GM19452 (cell line): ENCODE measurements around the gene ROBO1.

Experiments
- ATAC-seq: cut with Tn5 transposase; IDR thresholded peaks from one replicate; pipeline ENCODE4 v1.9.1; 2021; ENCODE audit not compliant: unreplicated experiment

Gene ROBO1

DNA sequence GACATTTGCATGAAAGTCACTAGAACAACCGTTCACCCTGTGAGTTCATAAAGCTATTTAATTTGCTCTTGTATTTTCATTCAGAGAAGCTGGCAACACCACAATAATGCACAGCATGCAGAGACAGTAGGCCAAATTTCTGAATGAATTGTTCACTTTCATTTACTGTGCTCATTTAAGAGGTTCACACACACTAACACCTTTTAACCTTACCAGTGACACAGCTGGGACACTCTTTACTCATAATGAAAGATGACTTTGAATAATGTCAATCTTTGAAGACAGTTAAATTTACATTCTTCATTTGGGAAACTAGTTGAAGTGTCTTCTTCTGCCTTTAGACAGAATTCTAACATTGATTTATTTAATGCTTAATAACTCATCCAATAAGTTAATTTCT, 95.7 kb downstream of the ROBO1 start:
- ATAC-seq = no peak

DNA sequence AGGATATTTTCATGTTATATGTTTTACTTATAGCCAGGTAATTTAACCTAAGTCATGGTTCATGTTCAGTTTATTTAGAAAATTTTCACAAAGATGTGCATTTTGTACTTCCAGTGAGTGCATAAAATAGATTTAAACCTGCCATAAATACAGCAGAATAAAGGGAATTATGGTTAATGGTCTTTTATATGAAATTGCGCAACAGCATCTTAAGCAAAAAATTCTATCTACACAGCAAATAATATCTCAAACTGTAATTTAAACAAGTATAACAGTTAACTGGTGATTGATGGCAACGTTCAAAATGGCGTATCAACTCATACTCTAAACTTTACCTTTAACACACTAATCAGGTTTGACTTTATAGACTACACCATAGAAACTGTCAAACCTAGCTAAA, 97.6 kb downstream of the ROBO1 start:
- ATAC-seq = no peak

DNA sequence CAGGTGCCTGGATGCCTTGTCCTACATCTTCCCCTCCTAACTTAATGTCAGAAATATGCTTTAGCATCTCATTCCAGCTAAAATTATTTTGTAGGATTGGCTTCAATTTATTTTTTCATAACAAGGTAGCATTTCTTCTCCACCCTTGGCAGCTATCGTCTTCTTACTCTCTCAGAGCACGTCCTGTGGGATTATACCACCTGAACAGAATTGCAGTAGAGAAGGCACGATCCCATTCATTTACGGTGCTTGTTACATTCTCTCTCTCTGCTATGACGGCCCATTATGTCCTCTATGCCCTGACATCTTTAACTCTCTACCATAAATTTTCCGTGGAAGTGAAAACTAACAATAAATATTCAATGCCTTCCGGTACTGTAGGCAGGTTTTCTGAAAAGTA, 103.3 kb downstream of the ROBO1 start:
- no peak for ATAC-seq

DNA sequence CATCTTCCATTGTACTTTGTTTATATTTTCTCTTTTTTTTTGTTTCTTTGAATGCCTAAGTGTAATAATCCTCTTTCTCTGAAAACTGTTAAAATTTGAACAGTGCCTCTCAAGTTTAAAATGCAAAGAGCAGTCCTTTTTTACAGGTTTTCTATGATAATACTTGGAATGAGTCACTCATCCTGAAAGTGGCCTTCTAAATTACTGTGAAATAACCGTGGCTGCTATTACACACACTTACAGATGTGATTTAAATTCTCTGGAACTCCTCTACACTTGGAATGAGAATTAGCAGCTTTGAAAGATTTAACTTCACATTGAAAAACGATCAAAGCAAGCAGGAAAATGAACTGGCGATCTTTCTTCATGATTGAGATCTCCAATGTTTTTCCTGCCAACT, 105.9 kb downstream of the ROBO1 start:
- ATAC-seq = no peak

DNA sequence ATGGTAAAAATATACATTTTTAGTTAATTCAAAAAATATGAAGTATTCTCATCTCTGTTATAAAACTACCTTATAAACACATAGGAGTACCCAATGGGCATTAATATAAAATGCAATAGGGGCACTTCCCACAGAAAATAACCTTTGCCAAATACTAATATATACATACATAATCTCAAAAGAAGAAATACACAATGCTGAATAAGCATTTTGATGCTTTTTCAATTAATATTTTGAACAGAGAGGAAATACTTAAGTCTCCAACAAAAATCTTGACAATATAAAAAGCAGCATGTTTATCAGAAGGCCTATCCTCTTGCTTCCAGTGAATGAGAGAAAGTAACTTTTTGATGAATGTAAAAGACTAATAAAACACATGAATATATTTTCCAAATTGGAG, 110.7 kb downstream of the ROBO1 start:
- ATAC-seq = no peak

DNA sequence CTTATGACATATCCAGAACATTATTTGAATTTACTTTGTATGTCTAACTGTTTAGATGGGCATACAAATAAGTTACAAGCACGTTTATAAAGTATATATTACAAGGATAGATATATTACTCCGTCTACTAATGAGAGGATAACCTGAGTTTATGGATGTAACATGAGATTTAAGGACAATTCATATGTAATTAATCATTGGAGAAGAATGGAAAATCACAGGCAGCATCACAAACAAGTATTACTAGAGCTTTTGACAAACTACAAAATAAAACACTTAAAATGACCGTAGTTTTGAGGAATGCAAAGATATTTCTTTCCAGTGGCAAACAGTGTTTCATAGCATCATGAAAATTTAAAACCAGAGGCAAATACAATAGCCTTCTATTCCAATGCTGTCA, 113.8 kb downstream of the ROBO1 start:
- no peak for ATAC-seq

DNA sequence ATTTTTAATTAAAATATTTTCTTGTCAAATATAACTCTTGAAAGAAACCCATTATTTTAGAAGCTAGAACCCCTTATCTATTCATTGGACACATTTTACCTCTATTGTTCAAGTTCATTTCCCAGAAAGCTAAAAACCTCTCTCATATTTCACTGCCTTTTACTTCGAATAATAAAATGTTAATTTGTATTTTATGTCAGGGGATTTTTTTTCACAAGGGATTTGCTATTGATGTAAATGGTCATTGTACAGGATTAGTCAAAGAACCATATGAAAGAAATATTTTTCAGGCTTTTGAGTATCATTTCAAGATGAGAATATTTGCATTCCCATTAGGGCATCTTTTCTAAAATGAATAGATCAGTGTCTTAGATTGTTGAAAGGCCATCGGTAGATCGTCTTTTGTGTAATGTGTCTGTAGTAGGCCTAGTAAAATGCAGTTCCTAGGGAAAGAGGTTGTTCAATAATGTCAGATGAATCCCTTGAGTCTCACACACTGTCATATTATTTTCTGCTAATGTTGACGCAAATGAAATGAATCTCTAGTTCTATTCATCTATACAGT, 114.5 kb downstream of the ROBO1 start:
- no peak for ATAC-seq

DNA sequence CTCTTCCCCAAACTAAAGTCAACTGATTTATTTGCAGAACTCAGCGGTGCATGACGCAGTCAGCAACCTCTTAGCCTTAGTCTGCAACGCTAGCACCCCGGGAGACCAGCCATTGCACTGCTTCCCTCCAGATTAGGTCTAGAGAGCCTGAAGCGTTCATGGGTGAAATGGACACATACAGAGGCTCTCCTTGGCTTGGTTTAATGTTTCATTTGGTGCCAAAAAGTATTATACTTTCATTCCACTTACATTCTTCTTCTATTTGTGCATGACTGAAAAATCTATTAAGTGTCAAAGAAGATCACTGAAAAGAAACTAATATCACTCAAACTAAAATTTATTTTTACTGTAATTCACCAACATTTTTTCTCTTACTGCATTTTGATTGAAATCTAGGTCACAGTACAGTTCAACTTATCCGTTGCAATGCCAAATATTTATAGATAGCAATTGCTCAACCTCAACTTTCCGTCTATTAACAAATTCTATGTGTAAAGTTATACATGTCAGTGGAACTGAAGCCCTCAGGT, 116.2 kb downstream of the ROBO1 start:
- ATAC-seq = no peak

DNA sequence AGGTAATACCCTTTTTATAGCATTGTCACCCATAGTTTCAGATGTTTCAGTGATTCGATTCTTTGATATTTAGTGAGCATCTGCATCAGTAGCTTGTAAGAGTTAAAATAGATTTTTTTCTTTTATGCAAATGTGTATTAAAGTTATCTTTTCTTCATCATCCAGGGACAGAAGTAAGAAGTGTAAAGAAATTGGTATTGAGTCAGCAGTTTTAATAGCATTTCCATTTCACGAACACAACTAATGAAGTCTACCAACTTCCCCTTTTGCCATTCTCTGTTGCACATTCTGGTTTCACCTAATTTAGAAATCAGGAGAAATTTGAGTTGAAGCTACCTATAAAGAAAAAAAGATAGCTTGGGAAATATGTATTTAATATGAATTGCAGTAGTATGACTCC, 127.9 kb downstream of the ROBO1 start:
- ATAC-seq = no peak

DNA sequence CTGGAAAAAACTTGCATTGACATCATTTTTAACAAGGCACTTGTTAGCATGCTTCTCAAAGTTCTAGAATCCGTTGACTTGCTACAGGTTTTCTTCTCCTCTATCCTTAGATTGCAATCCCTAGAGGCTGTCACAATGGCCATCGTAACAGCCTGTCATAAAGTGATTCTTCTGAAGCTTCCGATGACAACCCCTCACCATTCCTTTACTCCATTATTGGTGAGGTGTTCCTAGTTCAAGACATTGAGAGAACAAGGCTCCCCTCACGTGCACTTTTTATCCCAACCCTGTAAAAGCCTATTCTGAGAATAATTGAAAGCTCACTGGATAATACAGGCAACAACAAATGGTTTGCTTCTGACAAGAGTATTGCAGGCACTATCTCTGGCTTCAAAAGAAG, 131.4 kb downstream of the ROBO1 start:
- no peak for ATAC-seq

DNA sequence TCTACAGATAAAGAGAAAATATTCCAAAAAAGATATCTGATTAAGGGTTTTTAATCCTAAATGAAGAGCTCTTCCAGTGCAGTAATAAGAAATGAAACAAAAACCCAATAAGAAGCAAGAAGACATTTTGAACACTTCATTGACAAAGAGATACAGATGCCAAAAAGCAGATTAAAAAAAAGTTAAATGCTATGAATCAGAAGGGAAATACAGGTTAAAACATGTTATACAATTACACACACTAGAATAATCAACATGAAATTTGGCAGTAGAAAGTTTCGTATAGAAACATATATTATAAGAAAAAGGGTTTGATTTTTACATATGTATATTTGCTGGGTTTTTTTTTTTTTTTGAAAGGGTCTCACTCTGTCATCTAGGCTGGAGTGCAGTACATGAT, 135.0 kb downstream of the ROBO1 start:
- no peak for ATAC-seq

DNA sequence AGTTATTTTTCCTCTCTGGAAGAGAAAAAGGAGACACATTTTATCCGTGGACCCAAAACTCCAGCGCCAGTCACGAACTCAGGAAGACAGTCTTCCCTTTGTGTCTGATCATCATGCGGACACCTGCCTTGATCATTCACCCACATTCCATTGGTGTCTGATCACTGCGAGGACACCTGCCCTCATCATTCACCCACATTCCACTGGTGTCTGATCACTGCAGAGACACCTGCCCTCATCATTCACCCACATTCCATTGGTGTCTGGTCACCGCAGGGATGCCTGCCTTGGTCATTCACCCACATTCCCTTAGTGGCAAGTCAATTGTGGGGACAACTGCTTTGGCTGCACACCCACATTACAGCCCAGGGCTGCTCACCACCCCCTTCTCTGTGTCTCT, 148.9 kb downstream of the ROBO1 start:
- ATAC-seq = no peak

DNA sequence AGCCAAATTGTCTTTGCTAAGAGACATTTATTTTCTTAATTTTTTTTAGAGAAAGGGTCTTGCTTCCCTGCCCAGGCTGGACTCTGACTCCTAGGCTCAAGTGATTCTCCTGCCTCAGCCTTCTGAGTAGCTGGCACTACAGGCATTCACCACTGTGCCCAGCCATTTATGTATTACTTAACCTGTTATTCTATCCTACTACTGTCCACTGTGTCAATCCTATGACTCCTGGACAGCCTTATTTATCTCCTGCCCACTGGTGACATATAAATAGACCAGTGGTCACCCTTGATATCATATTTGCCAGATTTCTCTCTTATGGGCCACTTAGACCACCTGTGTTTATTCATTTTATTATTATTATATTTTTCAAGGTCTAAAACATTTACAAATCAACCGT, 161.4 kb downstream of the ROBO1 start:
- no peak for ATAC-seq

DNA sequence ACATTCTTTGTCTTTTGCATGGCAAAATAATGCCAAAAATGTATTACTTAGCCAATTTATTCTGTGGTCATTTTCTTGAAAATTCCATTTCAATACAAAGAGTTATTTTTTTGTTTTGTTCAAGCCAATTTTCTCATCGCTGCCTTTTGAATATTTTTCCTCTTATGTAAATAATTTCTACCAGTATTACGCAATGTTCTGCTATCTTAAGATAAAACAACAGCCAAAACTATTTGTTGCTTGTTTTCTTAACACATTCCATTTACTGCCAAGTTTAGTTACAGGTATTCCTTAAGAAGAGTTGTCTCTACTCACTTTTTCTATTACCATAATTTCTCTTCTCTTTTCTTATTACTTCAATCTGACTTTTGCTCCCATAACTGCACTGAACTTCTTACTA, 163.1 kb downstream of the ROBO1 start:
- no peak for ATAC-seq

DNA sequence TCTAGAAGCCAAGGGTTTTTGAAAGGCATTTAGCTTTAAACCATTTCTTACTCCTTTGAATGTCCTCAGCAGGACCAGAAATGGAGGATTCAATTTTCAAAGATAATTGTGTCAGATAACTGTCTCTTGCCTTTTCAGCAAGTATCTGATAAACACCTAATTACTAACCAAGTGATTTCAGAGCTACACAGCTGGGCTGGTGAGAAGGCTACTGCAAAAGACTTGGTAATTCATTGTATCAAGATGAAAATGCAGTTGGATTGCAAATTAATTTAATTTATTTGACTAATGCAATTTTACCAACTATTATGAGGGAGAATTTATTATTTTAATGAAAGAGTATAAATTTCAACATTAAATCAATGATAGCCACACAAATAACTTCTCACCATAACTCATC, 165.4 kb downstream of the ROBO1 start:
- ATAC-seq = no peak

DNA sequence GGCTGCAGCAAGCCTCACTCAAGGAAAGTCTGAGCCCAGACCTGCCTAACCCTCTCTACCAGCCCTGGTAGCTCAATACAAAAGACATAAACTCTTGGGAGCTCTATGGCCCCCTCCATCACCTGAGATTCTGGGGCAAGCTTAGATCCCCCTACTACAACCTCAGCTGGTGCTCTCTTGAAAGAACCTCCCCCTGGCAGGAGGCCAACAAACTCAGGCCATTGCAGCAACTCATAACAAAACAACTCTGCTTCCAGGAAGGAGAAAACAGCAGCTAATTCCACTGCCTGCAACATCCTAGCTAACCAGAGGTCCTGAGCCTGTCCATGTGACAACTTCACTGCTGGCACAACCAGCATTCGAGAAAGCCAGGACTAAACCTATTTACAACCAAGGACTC, 169.2 kb downstream of the ROBO1 start:
- ATAC-seq = no peak

DNA sequence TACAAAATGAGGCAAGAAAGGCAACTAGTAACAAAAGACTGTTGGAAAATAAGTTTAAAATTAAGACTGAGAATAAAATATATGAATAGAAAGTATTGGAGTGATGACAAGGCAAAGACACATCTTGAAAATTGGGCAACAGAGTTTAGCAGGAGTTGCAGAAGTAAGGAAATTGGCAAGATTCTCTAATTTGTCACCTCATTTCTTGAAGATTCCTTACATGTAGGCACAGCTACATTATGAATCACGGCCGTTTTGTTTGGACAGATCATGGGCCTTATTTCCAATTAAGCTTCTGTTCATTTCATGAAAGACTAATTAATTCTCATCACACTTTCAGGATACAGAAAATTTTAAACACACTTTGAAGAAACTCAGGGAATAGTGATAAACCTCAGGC, 170.1 kb downstream of the ROBO1 start:
- no peak for ATAC-seq

DNA sequence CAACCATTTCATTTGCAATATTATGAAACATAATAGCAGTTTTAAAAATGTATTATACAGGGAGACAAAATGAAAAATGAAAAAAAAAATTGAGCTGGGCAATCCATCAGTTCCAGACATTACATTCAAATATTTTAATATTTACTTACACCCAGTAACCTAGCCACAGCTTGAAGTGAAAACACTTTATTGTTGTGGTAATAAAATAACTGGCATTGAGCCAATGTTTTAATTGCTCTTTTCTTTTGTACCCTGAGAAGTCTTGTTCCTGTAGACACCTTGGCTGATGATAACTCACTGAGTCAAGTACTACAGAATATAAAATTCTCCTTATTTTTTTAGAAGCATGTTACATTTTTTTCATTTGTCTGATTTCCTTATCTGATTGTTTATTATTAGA, 180.6 kb downstream of the ROBO1 start:
- no peak for ATAC-seq

DNA sequence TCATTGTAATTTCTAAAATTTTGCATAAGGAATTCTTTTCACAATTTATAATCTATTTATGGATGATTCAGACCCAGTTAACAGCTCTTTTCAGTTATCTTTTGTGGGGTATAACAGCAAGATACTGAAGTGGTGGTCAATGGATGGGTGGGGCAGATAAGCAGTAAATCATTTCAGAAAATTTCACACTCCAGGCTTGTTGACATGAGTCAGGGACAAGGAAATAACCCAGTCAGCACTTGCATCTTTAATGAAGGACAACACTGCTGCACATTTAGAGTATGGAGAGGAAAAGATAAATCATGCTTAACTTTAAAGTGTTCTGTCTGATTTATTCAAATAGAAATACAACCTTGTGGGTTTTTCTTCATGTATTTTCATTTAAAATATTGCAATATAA, 181.6 kb downstream of the ROBO1 start:
- ATAC-seq = no peak

DNA sequence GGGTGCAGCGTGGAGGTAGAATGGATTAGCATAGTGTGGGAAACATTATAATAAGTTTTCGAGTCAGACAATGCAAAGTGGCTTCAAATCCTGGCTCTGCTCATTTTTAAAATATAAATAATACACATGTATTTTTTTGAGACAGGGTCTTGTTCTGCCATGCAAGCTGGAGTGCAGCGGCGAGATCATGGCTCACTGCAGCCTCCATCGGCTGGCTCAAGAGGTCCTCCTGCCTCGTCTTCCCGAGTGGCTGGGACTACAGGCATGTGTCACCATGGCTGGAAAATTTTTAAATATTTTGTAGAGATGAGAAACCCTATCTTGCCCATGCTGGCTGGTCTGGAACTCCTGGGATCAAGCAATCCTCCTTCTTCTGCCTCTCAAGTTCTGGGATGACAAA, 194.9 kb downstream of the ROBO1 start:
- ATAC-seq = no peak

DNA sequence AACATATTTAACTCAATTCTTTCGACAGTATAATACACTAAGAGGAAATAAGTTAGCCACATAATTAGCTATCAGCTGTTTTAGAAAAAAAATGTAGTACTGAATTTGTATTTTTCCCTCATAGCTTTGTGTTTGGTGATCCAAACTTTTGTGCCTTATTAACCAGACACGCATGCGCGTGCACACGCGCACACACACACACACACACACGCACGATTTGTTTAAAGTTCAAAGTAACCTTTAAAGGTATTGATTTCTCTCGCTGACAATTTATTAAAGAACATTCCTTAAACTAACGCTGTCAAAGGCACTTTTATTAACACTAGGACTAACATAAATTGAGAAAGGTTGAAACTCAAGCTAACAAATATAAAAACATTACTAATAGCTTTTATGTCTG, 198.9 kb downstream of the ROBO1 start:
- no peak for ATAC-seq

DNA sequence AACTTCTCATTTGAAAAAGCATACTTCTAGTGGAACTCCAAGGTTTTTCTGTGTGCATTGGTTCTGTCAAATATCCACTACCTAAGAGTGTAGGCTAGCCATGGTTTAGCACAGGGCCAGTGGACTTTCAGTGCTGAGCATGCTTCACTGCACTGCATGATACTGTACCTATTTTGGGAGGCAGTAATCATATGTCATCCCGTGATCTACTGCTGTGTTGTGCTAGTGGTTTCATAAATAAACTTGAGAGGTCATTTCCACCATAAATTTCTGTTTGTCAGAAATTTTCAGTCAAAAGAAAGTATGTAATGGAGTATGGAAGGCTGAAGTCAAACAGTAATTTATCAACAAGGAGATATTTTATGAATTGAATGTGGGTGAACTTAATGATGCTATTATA, 203.6 kb downstream of the ROBO1 start:
- no peak for ATAC-seq

DNA sequence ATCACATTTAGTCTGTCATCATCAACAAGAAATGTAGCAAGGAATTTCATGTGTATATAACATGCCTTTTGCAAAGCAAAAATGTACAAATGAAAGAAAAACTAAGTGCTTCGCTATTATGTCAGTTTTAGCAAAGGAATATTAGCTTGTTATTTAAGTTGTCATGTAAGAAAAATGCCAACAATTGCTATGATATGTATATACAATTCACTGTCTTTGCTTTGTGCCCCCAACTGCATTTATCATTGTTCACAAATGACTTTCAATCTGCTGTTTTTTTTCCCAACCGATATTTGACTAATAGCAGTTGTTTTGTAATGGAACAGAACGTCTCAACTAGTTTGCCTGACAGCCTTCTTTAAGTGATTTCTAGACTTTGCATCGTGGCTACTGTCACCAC, 207.1 kb downstream of the ROBO1 start:
- no peak for ATAC-seq

DNA sequence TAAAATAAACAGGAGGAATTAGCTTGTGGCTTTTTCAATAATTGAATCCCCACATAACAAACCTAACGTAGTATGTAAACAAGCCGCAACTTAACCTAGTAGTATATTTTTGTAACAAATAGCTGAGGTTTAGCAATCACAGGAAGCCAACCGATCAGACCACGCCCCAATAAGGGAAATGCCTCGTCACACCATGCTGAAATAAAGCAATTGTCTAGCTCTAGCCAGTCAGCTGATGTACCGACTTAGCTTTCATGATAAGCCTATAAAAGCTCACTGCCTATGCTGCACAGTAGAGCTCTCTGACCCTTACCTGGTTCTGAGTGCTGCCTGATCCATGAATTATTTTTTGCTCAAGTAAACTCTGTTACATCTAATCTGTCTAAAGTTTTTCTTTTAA, 208.9 kb downstream of the ROBO1 start:
- no peak for ATAC-seq
